Measurements from ENCODE around the gene CHKB.
"Not testable (repeated sequence)": the region's sequence is repeated elsewhere in the genome, so short reads cannot be mapped to it uniquely, and the experiment has no call there.

Gene CHKB, protein sequence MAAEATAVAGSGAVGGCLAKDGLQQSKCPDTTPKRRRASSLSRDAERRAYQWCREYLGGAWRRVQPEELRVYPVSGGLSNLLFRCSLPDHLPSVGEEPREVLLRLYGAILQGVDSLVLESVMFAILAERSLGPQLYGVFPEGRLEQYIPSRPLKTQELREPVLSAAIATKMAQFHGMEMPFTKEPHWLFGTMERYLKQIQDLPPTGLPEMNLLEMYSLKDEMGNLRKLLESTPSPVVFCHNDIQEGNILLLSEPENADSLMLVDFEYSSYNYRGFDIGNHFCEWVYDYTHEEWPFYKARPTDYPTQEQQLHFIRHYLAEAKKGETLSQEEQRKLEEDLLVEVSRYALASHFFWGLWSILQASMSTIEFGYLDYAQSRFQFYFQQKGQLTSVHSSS

DNA sequence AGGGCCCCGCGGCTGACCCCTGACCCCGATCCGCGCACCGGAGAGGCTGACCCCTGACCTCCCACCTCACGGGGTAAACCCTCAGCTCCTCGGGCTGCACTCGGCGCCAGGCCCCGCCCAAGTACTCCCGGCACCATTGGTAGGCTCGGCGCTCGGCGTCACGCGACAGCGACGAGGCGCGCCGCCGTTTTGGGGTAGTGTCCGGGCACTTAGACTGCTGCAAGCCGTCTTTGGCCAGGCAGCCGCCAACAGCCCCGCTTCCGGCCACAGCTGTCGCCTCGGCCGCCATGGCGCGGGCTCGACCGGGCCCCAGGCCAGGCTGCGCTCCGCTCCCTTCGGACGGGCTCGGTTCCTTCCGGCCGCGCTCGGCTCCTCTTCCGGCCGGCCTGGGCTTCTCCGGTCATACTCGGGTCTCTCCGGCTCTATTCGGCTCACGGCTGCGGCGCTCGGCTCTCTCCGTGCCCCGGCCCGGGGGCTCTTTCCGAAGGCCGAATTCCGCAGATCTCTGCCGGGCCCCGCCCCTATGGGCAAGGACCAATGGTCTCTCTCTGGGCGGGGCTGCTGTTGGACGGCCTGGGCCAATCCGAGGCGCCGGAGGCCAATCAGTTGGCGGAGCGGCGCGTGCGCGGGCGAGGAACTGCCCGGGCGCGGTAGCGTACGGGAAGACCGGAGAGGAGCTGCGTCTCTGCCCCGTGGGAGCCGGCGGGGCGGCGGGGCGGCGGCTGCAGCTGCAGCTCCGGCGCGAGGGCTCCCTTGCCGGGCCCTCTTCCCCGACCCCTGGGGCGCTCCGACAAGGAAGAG is at the start of gene CHKB:
Gene CHKB (minus strand): TSS at position 357 of the 801 bp plus-strand sequence. CDS start 68 bp downstream, at position 289.
- DNase-seq = peak; percentile 99

DNA sequence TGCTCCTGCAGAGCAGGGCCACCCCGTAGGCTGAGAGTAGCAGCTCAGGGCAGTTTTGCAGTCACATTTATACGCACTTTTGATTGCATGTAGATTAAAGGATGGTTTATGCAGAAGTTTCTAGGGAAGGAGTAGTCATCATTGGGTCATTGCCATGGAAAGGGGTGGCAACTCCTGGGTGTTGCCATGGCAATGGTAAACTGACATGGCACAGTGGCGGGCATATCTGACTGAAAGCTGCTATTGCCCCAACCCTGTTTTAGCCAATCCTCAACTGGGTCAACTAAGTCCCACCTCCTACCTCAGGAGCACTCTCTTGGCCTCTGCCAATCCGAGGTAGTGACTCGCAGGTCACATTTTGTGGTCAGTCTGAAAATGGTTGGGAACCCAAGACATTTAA is 47.7 kb upstream of the CHKB start:
- DNase-seq = no peak

DNA sequence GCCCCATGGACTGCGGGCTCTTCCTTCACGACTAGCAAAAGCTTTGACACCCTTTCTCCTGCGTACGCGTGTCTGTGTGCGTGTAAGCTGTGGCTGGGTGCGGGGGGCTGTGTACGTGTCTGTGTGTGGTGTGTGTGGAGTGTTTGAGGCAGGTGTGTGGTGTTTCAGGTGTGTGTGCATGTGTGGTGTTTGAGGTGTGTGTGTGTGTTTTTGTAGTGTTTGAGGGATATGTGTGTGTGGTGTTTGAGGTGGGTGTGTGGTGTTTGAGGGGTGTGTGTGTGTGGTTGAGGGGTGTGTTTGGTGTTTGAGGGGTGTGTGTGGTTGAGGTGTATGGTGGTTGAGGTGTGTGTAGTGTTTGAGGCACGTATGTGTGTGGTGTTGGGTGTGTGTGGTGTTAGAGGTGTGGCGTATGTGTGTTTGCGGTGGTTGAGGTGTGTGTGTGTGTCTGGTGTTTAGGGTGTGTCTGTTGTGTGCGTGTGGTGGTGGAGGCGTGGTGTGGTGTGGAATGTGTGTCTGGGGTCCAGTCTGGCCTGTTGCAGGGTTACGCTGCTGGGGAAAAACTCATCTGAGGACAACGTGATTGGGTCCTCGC is 46.0 kb upstream of the CHKB start:
- peak; percentile 72 for DNase-seq

DNA sequence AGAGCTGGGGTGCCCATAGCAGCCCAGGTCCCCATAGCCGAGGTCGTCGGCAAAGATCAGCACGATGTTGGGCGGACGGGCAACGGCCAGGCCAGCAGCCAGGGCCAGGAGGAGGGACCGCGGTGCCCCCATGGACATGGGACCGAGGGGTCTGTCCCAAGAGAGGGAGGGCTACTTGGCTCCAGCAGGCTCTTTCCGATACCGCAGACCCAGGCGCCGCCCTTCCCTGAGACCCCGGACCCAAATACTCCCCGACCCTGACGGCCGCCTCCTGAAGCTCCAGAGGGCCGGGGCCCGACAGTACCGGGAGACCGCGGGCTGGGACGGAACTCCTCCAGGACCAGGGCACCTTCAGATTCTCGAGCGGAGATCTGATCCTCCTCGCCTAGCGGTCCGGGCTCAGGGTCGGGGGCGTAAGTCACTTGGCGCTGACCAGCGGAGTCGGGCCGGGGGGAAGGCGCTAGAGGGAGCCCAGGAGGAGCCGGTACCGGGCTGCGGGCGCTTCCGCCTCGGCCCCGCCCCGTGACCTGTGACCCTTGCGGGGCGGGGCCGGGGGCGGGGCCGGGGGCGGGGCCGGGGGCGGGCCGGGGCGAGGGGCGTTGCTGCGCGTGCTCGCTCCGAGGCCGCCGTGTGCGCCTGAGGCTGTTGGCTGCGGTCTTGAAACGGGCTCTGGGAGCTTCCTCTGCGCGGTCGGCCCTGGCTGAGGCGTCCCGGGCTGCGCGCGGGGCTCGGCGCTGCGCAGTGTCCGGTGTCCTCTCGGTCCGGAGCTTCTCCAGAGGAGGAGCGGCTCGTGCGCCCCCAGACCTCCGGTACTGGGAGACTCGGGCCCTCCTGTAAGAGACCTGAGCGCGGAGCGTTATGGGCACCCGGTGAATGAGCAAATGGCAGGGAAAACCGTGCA is 45.2 kb upstream of the CHKB start, which contains the start of gene ARSA:
Gene ARSA (minus strand): TSS at position 511 of the 901 bp plus-strand sequence. CDS start 373 bp downstream, at position 138.
- DNase-seq = peak; percentile 84

DNA sequence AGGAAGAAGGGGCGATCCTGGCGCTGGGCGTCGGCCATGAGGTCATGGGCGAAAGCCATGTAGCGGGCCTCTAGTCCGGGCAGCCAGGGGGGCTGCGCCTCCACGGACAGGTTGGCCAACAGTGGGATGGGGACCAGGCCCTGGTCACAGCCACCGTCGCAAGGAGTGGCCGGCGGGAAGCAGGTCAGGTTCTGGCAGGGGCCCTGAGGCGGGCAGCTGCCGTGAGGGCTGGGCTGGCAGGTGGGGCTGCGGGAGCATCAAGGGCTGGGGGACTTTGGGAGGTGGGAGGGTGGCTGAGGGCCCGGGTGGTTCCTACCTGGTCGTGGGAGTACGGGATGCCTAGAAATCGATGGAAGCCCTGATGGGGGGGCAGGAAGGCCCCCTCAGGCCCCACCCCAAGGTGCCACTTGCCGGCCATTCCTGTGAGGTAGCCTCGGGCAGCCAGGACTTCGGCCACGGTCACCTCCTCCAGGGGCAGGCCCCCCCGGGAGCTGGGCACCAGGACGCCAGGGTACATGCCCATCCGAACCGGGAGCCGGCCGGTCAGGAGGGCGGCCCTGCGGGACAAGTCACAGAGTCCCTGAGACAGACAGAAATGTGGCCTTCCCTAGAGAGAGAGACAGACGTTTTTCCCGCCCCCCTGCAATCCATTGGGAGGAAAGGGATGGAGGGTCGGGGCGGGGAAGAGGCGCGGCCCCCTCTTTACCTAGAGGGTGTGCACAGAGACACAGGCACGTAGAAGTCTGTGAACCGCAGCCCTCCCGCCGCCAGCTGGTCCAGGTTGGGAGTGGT is 44.4 kb upstream of the CHKB start:
- DNase-seq = no peak

DNA sequence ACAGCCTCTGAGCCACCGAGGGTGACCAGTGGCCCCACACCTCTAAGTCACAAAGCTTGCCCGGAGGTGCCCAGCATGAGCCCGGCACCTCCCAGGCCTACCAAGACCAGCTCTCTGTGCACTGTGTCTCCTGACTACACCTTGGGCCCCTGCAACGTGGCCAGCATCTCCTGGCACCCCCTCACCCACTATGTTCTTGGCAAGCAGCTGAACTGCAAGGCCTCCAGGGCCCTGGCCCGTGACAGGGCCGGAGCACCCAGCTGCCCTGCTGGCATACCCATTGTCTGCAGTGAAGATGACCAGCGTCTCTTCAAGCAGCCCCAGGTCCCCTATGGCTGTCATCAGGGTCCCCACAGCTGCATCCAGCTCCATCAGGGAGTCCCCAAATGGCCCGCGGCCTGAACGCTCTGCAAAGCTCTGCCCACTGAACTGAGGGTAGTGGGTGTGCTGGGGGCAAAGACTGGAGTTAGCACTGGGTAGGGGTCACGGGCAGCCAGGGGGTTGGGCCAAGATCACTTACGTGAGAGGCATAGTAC is 43.7 kb upstream of the CHKB start:
- DNase-seq = no peak

DNA sequence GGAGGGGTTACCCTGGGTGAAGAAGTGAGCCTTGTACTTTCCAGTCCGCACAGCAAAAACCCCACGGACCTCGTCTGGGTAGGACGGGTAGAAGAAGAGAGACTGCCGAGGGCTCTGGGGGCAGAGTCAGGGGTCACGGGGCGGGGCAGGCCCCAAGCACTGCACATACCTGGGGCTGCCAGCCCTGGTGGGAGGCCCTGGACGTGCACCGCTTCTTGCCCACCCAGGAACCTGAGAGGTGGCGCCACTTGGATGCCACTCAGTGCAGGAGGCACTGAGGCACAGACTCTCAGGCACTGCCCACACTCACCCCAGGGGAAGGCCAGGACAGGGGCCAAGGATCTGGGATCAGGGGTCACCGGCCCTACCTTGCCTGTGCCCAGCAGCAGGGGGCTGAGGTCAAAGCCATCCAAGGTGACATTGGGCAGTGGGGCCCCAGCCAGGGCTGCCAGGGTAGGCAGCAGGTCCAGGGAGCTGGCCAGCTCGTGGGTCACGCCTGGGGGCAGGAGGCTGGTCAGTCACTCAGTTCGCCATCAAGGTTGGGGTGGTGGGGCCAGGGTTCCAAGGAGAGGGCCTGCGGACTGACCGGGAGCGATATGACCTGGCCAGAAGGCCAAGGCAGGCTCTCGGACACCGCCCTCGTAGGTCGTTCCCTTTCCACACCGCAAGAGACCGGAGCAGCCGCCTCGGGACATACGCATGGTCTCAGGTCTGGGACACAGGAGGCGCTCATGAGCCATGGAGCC is 43.1 kb upstream of the CHKB start:
- no peak for DNase-seq

DNA sequence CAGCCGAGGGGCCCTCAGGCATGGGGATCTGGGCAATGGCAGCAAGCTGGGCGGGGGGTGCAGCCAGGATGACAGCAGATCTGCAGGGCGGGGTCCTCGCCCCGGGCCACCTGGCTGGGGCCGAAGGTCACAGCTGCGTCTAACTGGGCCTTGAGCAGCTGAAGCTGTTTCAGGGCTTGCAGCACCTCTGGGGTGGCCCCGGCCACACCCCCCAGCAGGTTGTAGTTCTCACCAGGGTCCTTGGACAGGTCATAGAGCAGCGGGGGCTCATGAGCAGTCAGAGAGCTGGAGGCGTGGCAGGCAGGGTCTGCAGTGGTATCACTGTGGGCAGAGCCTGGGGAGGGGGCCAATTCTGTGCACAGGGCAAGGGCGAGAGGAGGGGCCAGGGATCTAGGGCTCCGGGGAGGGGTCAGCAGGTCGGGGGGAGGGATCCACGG is 42.5 kb upstream of the CHKB start:
- DNase-seq = no peak

DNA sequence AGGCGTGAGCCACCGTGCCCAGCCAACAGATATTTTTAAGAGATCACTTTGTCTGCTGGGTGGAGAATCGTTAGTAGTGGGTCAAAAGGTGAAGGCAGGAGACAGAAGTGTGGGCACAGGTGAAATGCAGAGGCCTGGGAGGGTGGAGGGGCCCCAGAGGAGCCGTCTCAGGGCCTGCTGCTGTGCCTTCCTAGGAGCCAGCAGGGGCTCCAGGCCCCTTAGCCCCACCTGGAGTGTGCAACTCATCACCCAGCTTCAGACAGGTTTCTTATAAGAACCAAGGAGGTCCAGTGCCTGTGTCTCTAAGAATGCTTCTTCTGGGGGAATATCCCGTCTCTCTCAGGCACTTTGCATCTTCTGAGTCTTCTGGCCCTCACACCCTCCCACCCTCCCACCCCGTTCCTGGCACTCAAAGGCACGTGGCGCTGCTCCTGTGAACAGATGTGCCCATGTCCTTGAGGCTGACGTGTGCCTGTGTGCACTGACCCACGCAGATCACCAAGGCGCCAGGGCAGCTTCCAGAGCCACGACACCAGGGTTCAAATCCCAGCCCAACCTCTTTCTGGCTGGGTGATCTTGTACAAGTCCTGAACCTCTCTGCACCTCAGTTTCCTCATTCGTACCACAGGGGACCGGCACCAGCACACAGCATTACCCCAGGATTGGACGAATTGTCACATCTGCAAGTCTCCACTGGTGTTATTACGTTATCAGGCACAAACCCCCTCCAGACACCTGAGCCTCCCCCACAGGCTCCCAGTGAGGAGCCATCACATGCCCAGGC is 41.9 kb upstream of the CHKB start:
- no peak for DNase-seq

DNA sequence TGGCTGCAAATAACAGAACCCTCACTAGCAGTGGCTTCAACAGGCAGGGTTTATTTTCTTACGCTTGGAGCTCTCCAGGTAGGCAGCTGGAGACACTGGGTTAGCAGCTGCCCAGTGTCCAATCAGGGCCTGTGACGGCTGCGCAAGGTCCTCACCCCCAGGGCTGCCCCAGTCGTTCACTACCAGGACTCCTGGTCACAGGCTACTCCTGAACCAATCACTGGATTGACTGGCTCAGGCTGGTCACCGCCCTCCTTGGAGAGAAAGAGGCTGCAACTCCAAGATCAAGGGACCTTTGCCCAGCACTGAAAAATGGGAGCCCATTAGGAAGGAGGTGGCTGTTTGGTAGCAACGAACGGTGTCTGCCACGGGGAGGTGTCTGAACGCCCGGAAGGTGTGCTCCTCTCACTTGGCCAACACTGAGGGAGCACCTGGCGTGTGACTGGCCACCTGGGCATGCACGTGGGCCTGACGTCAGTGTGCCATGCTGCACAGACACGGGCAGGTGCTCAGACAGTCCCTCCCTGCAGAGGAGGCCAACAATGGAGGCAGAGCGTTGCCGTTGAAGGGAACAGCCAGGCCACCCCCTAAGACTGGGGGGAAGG is 40.2 kb upstream of the CHKB start:
- DNase-seq = no peak

DNA sequence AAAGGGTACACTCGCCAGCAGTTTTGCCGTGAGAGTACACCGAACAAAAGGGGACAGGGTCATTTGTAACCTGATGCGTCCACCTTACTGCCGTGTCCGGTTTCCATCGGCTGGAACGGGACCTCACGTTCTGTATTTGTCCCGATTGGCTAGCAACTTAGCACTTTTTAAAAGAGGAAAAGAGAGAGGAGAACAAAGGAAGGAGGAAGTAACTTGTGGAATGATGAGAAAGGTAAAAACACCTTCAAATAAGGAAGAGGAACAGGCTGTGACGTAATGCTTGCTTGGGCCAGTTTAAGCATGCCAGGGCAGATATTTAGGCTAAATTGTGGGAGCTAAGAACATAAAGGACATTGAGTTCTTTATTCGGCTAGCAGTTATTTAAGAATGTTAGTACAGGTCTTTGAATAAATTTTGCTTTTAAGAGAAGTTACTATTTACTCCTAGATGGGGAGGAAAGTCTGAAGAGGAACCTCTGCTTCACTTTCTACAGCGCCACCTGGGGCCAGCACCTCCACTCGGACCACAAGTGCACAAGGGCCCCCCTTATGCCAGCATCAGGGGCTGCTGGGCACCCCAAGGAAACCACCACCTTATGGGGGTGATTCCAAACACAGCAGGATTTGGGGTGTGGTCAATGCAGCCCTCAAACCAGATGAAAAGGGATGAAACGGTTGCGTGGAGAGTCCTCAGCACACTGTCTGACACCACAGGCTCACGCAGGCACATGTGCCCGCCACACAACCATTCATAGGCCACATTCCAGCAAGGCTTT is 39.5 kb upstream of the CHKB start:
- peak; percentile 46 for DNase-seq

DNA sequence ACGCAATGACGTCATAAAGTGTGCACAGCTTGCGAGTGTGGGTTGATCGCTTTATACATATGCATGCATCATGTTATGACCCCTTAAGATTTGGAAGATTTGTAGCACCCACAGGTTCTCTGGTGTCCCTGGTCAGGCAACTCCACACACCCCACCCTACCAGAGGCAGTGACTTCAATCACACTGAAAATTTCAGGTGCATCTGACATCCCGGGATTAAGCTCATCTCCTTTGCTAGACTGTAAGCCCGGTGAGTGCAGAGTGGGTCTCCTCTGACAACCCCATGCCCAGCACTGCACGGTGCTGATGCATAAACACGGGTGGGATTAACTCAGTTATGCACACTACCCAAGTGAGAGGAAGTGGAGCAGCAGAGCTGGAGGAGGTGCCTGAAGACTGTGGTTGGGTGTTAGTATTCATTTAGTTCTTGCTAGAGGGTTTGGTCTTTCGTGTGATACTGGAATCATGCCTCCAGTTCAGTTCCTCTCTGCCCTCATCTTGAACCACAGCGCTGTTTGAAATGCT is 38.8 kb upstream of the CHKB start:
- peak; percentile 65 for DNase-seq

DNA sequence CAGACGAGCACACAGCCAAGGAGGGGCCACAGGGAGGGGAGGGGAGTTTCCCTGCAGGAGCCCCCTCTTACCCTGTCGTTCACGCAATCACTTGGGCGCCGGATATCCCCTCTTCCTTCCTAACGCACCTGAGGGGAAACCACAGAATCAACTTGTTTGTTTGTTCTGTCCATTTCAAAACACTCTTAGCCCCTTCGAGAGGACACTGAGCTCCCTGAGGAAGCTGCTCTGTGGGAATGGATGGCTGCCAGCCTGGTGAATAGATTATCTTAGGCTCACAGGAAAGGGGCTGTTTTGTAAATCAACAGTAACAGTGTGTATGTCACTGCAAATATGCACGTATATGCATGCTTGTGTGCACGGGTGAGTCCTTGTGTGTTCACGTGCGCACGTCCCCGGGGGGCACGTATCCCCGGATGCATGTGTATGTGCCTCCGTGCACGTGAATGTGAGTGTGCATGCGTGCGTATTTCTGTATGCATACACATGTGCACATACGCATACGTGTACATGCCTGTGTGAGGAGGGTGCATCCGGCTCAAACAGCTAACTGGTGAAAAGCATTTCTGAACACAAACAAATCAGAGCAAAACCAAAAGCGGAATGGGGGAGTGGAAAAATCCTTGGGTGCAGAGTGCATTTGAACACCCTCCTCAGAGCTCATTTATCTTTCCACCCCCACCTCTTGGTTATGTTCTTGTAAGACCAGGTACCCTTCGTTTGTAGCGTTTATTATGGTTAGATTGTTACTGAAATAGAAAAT is 38.1 kb upstream of the CHKB start:
- peak; percentile 72 for DNase-seq

DNA sequence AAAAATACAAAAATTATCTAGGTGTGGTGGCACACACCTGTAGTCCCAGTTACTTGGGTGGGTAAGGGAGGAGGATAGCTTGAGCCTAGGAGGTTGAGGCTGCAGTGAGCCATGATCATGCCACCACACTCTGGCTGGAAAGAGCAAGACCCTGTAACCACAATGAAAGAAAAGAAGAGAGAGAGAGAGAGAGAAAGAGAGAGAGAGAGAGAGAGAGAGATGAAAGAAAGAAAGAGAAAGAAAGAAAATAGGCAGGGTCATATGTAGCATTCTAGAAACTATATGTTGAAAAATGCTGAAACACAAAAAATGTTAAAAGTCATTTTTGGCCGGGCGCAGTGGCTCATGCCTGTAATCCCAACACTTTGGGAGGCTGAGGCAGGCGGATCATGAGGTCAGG is 31.6 kb upstream of the CHKB start:
- DNase-seq = not testable (repeated sequence)

DNA sequence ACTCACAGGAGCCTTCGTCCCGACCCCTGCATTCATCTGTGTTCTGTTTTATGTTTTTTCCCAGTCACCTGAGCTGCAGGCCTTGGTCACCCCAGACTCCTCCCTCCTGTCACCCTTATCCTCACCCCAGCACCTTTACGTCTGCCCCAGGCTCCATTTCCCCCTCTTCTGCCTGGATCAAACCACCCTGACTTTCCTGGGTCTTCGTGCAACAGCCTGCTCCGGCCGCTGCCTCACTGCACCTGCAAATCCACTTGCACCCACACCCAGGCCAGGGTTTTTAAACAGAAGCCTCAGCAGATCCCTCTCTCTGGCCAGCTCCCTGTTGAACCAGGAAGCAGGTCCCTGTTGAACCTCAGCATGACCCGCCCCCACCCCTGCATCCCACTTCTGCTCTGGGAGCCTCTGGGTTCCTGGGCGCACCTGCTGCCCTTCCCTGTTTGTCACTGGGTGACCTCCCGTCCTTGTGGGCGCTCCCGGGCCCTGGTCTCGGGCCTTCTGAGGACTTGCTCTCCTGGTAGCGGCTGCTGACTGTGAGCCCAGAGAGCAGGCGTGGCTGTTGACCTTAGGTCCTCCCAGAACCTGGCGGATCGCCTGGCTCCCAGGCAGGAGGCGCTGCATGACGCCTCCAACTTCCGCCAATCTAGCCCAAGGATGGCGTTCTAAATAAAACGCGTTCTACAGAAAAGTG is 30.8 kb upstream of the CHKB start:
- DNase-seq = no peak

DNA sequence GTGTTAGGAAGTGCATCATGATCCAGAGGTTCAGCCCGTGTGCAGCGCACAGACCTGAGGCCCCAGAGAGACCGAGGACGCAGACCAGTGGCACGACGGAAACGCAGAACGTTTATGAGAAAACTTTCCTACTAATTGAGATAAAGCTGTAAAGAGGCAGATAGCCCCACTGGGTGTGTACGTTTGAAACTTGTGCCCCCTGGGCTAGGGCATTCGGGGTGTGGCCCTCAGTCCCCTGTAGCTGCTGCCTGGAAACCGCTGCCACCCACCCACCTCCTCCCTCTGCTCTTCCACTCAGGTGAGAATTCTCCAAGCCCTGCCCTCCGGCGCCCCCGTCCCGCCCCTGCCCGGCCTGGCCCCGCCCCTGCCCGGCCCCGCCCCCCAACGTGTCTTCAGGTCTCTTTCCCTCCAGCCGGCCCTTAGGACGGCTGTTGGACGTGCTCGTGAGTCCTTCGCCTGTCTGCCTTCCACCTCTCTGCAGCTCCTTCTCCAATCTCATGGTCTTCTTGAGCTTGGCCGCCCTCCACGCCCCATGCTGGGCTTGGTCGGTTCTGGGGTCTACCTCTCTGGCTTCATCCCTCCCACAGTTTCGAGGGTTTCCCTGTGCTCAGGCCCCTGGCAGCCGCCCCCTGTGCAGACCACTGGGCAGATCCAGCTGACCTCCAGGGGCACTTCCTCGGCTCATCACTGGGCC is 30.0 kb upstream of the CHKB start:
- no peak for DNase-seq

Data from CD4-positive, alpha-beta T cell treated with Interleukin-10 for 1 hour (primary cell).